ES-I3 (cell line): ENCODE measurements around the gene C8B.

Experiments used
- H3K36me3 ChIP-seq: 2 replicates; pipeline ENCODE4 v1.6.1; 2013; ENCODE audit warnings: mild to moderate bottlenecking, low read length, control low read depth, moderate library complexity; ENCODE audit not compliant: insufficient read depth
- H3K4me1 ChIP-seq: 2 replicates; pipeline ENCODE4 v1.6.1; 2013; ENCODE audit warnings: mild to moderate bottlenecking, control low read depth, low read length; ENCODE audit not compliant: insufficient read depth
- H3K9ac ChIP-seq: 2 replicates; pipeline ENCODE4 v1.6.1; 2013; ENCODE audit warnings: low read depth, mild to moderate bottlenecking, low read length, moderate library complexity
- H3K9me3 ChIP-seq: 2 replicates; pipeline ENCODE4 v1.6.1; 2013; ENCODE audit warnings: mild to moderate bottlenecking, low read length, moderate library complexity; ENCODE audit not compliant: control insufficient read depth, insufficient read depth

The C8B gene

GRCh38 chr1:56963667-56964066 lies 2.1 kb downstream of the C8B start:
- Histone ChIP-seq H3K4me1 (no peaks in the 10 kb centered on the region), H3K9me3 (no peaks in the 10 kb centered on the region), H3K9ac (no peak overlapping the region), H3K36me3 (no peaks in the 10 kb centered on the region)

GRCh38 chr1:56961426-56961825 lies 4.4 kb downstream of the C8B start:
- H3K9me3 ChIP-seq, result no peaks in the 10 kb centered on the region
- no peaks in the 10 kb centered on the region for H3K36me3 ChIP-seq
- no peak overlapping the region for H3K9ac ChIP-seq
- H3K4me1 ChIP-seq, result no peaks in the 10 kb centered on the region

DNA sequence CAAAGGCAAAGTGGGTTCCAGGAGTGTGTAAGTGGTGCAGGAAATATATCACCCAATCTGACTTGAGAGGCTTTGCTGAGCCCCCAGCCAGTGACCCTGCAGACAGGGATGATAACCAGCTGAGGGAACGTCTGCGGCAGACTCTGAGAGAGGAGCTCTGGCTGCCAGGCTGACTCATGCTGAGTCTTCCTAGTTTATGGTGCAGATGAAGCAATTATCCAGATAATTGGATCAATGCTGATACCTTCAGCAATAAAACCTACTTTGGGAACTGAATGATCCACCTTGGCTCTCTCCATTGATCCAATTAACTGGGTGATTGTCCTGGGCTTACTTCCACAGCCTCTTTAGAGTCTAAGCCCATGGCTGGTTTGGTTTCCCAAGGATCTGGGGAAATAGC lies 7.3 kb downstream of the C8B start:
- H3K9ac ChIP-seq, result no peak overlapping the region
- no peaks in the 10 kb centered on the region for H3K36me3 ChIP-seq

DNA sequence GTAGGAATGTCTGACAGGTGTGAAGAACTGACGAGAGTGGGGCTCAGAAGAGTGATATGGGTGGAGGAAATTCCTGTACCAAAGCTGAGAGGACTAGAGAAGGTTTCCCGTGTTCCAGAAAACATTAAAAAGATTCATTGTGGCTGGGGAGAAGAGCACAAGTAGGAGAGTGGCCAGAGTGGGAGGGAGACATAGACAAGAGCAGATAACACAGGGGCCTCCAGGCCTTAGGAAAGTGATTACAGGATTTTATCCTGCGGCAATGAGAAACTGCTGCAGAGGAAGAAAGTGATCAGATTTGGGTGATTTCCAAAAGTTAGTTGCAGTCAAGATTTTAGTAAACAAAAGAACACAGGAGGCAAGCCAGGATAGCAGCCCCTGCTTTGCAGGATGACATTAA lies 7.9 kb downstream of the C8B start:
- Histone ChIP-seq H3K9me3 (no peaks in the 10 kb centered on the region), H3K9ac (no peak overlapping the region), H3K36me3 (no peaks in the 10 kb centered on the region), H3K4me1 (no peaks in the 10 kb centered on the region)

More for the DNA sequence above, 7.3 kb downstream of the C8B start:
- no peaks in the 10 kb centered on the region for H3K9me3 ChIP-seq
- H3K4me1 ChIP-seq, result no peaks in the 10 kb centered on the region

DNA sequence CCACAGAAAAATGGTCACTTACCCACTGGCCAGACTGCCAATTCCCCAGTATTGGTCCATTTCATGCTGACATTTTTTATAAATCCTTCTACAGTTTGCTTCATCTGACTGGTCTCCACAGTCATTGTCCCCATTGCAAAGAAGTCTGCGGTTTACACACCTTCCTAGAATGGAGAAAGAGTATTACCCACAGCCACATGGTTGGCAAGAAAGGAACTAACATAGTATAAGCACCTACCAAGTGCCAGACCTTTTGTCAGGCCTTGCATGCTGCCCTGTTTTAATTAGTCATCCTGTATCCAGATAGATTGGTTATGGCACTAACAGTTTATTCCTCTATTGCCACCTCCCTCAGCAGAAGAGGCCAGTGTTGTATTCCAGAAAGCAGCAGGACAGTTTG lies 11.2 kb downstream of the C8B start:
- no peaks in the 10 kb centered on the region for H3K4me1 ChIP-seq
- H3K9me3 ChIP-seq, result no peaks in the 10 kb centered on the region
- H3K36me3 ChIP-seq, result no peaks in the 10 kb centered on the region
- H3K9ac ChIP-seq, result no peak overlapping the region

- no peaks in the 10 kb centered on the region for H3K9me3 ChIP-seq
- no peak overlapping the region for H3K9ac ChIP-seq
- H3K4me1 ChIP-seq, result no peaks in the 10 kb centered on the region
- H3K36me3 ChIP-seq, result no peaks in the 10 kb centered on the region
Observed at GRCh38 chr1:56953386-56953785, 12.4 kb downstream of the C8B start.

GRCh38 chr1:56952501-56952900 lies 13.3 kb downstream of the C8B start:
- Histone ChIP-seq H3K9ac (no peak overlapping the region), H3K9me3 (no peaks in the 10 kb centered on the region), H3K36me3 (no peaks in the 10 kb centered on the region), H3K4me1 (no peaks in the 10 kb centered on the region)

DNA sequence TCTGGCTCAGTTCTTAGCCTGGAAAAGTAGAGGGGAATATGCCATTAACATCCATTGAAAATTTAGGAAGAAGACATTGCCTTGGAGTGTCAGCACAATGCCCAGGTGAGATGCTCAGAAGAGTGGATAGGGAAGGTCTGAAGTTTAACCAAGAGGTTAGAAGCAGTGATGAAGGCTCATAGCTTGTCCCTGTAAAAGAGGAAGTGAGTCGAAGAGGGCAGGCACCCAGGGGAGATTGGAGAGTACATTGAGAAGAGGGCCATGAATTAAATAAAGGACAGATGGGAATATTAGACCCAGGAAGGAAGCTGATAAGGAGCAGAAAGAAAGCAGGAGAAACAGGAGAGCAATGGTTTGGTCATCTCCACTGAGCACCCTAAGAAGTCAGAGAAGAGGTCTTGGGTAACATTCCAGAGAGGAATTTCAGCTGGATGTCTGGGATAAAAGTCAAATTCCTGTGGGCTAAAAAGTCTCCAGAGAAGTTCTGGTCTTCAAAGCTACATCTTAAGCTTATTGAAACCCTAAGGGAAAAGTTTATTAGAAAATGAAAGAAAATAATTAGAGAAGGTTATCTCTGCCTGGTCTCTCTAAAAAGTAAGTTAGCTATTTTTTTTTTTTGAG lies 17.3 kb downstream of the C8B start:
- H3K9me3 ChIP-seq, result no peaks in the 10 kb centered on the region
- H3K9ac ChIP-seq, result no peak overlapping the region
- H3K4me1 ChIP-seq, result no peaks in the 10 kb centered on the region
- no peaks in the 10 kb centered on the region for H3K36me3 ChIP-seq

DNA sequence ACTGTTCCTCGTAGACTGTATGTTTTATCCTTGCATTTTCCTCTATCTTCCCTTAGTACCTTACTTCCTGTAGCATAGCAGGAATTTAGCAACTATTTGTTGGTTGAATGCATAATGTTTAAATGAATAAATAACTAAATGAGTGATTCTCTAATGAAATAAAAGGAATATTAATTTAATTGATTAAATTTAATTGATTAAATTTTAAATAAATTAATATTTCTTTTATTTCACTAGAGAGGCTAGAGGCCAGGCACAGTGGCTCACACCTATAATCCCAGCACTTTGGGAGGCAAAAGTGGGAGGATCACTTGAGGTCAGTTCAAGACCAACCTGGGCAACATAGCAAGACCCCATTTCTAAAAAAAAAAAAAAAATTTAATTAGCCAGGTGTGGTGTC lies 25.8 kb downstream of the C8B start:
- no peak overlapping the region for H3K9ac ChIP-seq
- H3K36me3 ChIP-seq, result no peaks in the 10 kb centered on the region
- H3K4me1 ChIP-seq, result peaks cover 5% of the 10 kb centered on the region; the same call in 1 of the 2 replicates
- no peaks in the 10 kb centered on the region for H3K9me3 ChIP-seq

GRCh38 chr1:56939209-56939608 lies 26.6 kb downstream of the C8B start:
- Histone ChIP-seq H3K4me1 (peaks cover 10% of the 10 kb centered on the region; the same call in 1 of the 2 replicates), H3K9me3 (no peaks in the 10 kb centered on the region), H3K9ac (no peak overlapping the region), H3K36me3 (no peaks in the 10 kb centered on the region)

DNA sequence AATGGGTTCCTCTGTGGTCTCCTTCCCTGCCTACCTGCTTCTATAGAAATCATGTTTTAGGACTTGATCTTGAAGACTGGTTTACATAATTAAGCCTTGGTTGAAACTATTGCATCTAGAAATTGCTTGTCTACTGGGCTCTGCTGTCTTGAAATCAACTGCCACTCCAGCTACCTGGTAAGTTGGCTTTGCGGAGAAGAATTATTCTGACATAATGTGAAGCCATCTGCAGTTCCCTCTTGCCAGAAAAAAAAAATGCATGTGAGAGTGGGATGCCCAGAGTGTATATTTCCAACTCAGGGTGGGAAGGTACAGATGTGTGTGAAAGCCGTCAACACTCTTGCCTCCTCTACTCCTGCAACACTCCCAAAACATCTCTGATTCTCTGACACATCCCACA lies 27.2 kb downstream of the C8B start:
- H3K4me1 ChIP-seq, result peaks cover 10% of the 10 kb centered on the region; the same call in 1 of the 2 replicates
- no peaks in the 10 kb centered on the region for H3K36me3 ChIP-seq
- H3K9ac ChIP-seq, result no peak overlapping the region
- no peaks in the 10 kb centered on the region for H3K9me3 ChIP-seq

- Histone ChIP-seq H3K9ac (no peak overlapping the region), H3K36me3 (no peaks in the 10 kb centered on the region), H3K4me1 (peaks cover 10% of the 10 kb centered on the region; the same call in 1 of the 2 replicates), H3K9me3 (no peaks in the 10 kb centered on the region)
Observed at GRCh38 chr1:56934430-56935060, 31.3 kb downstream of the C8B start.

GRCh38 chr1:56933606-56934005 lies 32.2 kb downstream of the C8B start:
- H3K9ac ChIP-seq, result no peak overlapping the region

GRCh38 chr1:56933161-56933560 lies 32.7 kb downstream of the C8B start:
- H3K36me3 ChIP-seq, result no peaks in the 10 kb centered on the region
- H3K4me1 ChIP-seq, result peaks cover 5% of the 10 kb centered on the region; the same call in 1 of the 2 replicates
- H3K9ac ChIP-seq, result no peak overlapping the region
- no peaks in the 10 kb centered on the region for H3K9me3 ChIP-seq

More at GRCh38 chr1:56933606-56934005, 32.2 kb downstream of the C8B start:
- Histone ChIP-seq H3K36me3 (no peaks in the 10 kb centered on the region), H3K4me1 (peaks cover 5% of the 10 kb centered on the region; the same call in 1 of the 2 replicates), H3K9me3 (no peaks in the 10 kb centered on the region)

GRCh38 chr1:56931686-56932085 lies 34.1 kb downstream of the C8B start:
- no peaks in the 10 kb centered on the region for H3K36me3 ChIP-seq
- no peaks in the 10 kb centered on the region for H3K9me3 ChIP-seq
- H3K4me1 ChIP-seq, result peaks cover 5% of the 10 kb centered on the region; the same call in 1 of the 2 replicates
- no peak overlapping the region for H3K9ac ChIP-seq
